GM23248 (cell line): ENCODE measurements around the gene JUN.

Experiments
- EZH2 ChIP-seq: fragments of 200-600 bp; sonication (generic); IDR thresholded peaks from 2 replicates; pipeline ENCODE4 v1.6.1; 2018; ENCODE audit warnings: antibody characterized with exemption, mild to moderate bottlenecking; ENCODE audit not compliant: insufficient read depth, poor library complexity, severe bottlenecking
- EZH2phosphoT487 ChIP-seq: fragments of 200-600 bp; sonication (generic); IDR thresholded peaks from 2 replicates; pipeline ENCODE4 v1.6.1; 2018; ENCODE audit warnings: antibody characterized with exemption, moderate library complexity, mild to moderate bottlenecking, low read depth; ENCODE audit not compliant: insufficient read depth

- TF ChIP-seq EZH2 (no peak), EZH2phosphoT487 (no peak)
Observed at GRCh38 chr1:58813361-58813760, 29.5 kb upstream of the JUN start.
